Measurements from ENCODE around the gene EPG5.

EPG5 gene

DNA sequence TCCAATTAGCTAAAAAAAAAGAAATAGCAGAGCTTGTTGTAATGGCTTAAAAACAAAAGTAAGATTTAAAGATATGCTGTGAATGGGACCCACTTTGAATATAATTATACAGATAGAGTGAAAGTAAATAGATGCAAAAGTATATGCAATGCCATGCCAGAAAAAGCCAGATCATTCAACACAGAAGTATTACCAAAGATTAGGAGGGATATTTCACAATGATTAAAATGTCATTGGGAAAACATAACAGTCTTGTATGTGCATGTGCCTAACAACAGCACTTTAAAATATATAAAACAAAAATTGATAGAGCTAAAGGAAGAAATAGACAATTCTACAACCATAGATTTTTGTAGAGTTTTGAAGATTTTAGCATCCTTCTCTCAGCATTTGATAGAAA, 161.6 kb downstream of the EPG5 start:
- DNase-seq: no peak
- H3K4me1 ChIP-seq (ENCODE audit: control extremely low read depth in 1 of 4, control insufficient read depth in 4 of 4, insufficient read depth in 4 of 4, low read length in 3 of 4): peaks cover 6 to 32% (median 22%) of the 10 kb centered on the region in 4 experiments
- peaks cover 0 to 14% (median 0%) of the 10 kb centered on the region in 5 experiments for H3K9me3 ChIP-seq (ENCODE audit: control extremely low read depth in 1 of 5, control insufficient read depth in 4 of 5, insufficient read depth in 2 of 5, low read depth in 1 of 5, low read length in 4 of 5)
- H3K27ac ChIP-seq (ENCODE audit: insufficient read depth in 1 of 2, low read depth in 1 of 2, low read length in 2 of 2, poor library complexity in 1 of 2, severe bottlenecking in 2 of 2): peak overlapping the region in 1 of 2 experiments; percentile 52
- POLR2A ChIA-PET: interaction anchor here (0.7 to 1.1 kb wide), 2 partner anchors 24 to 31 kb away, joined by 4 to 6 read pairs; no protein-coding TSS in a partner anchor
- CTCF ChIA-PET: interaction anchor here (0.7 to 3.1 kb wide), 12 partner anchors 14 to 86 kb away, joined by 3 to 14 read pairs (median 4); no protein-coding TSS in a partner anchor
- H3K27me3 ChIP-seq (replicated peaks in 2 of 5; ENCODE audit: control insufficient read depth in 4 of 5, insufficient read depth in 5 of 5, low read length in 4 of 5): no peaks in the 10 kb centered on the region
- H3K36me3 ChIP-seq (ENCODE audit: control insufficient read depth in 4 of 4, insufficient read depth in 4 of 4, low read length in 3 of 4): no peaks in the 10 kb centered on the region
- no peak overlapping the region for H3K4me3 ChIP-seq (ENCODE audit: control insufficient read depth in 1 of 7, extremely low read depth in 1 of 7, insufficient read depth in 4 of 7, low read depth in 2 of 7, low read length in 6 of 7)

DNA sequence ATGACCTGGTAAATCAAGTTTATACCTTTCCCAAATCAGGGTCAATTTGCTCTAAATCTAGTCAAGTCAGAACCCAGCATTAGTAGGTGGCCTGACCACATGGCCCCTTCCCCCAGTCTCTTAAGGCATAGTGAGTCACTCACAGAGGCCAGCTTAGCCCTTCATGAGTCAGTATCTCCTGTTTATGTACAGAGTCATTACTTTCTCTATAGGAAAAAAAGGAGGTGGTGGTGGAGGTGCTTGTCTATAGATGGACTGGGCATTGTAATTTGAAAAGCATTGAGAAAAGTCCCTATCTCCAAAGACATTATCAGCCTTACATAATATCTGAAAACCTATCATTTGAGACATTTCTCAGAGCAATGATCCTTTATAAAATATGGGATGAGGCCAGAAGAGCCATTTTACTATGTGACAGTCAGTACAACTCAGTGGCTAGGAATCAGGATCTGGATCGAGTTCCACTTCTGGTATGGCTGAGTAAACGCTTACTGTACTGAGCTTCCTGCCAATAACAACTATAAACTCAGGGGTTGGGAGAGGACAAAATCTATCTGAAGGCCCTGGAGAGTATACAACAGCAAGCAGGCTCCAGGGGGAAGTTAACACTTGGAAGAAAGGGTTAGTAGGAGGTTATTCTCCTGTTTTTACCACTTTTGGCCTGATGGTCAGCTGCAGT, 164.2 kb downstream of the EPG5 start:
- no peak overlapping the region for H3K4me3 ChIP-seq (ENCODE audit: control insufficient read depth in 1 of 7, extremely low read depth in 1 of 7, insufficient read depth in 4 of 7, low read depth in 2 of 7, low read length in 6 of 7)
- ChIA-PET POLR2A (no interaction called here), CTCF (interaction anchor here (0.6 to 1.3 kb wide), 2 partner anchors 47 to 55 kb away, joined by 3 to 4 read pairs; no protein-coding TSS in a partner anchor)
- H3K4me1 ChIP-seq (ENCODE audit: control extremely low read depth in 1 of 4, control insufficient read depth in 4 of 4, insufficient read depth in 4 of 4, low read length in 3 of 4): peaks cover 6 to 32% (median 22%) of the 10 kb centered on the region in 4 experiments
- peak in 2 of 3 donors; percentile 68 to 83 for DNase-seq
- peaks cover 0 to 14% (median 0%) of the 10 kb centered on the region in 5 experiments for H3K9me3 ChIP-seq (ENCODE audit: control extremely low read depth in 1 of 5, control insufficient read depth in 4 of 5, insufficient read depth in 2 of 5, low read depth in 1 of 5, low read length in 4 of 5)
- no peaks in the 10 kb centered on the region for H3K36me3 ChIP-seq (ENCODE audit: control insufficient read depth in 4 of 4, insufficient read depth in 4 of 4, low read length in 3 of 4)
- no peaks in the 10 kb centered on the region for H3K27me3 ChIP-seq (replicated peaks in 2 of 5; ENCODE audit: control insufficient read depth in 4 of 5, insufficient read depth in 5 of 5, low read length in 4 of 5)
- no peak overlapping the region for H3K27ac ChIP-seq (ENCODE audit: insufficient read depth in 1 of 2, low read depth in 1 of 2, low read length in 2 of 2, poor library complexity in 1 of 2, severe bottlenecking in 2 of 2)
- WGBS (ENCODE audit: insufficient coverage): 80% methylated on average over 1 of the region's 2 CpGs

- Histone ChIP-seq H3K36me3 (ENCODE audit: control insufficient read depth in 4 of 4, insufficient read depth in 4 of 4, low read length in 3 of 4) (no peaks in the 10 kb centered on the region), H3K9me3 (ENCODE audit: control extremely low read depth in 1 of 5, control insufficient read depth in 4 of 5, insufficient read depth in 2 of 5, low read depth in 1 of 5, low read length in 4 of 5) (peaks cover 0 to 14% (median 0%) of the 10 kb centered on the region in 5 experiments), H3K4me3 (ENCODE audit: control insufficient read depth in 1 of 7, extremely low read depth in 1 of 7, insufficient read depth in 4 of 7, low read depth in 2 of 7, low read length in 6 of 7) (no peak overlapping the region), H3K27me3 (replicated peaks in 2 of 5; ENCODE audit: control insufficient read depth in 4 of 5, insufficient read depth in 5 of 5, low read length in 4 of 5) (no peaks in the 10 kb centered on the region), H3K27ac (ENCODE audit: insufficient read depth in 1 of 2, low read depth in 1 of 2, low read length in 2 of 2, poor library complexity in 1 of 2, severe bottlenecking in 2 of 2) (no peak overlapping the region), H3K4me1 (ENCODE audit: control extremely low read depth in 1 of 4, control insufficient read depth in 4 of 4, insufficient read depth in 4 of 4, low read length in 3 of 4) (peaks cover 6 to 20% (median 14%) of the 10 kb centered on the region in 4 experiments)
- ChIA-PET CTCF (interaction anchor here (0.6 to 1.7 kb wide), 9 partner anchors 11 to 136 kb away, joined by 3 to 6 read pairs (median 4); no protein-coding TSS in a partner anchor), POLR2A (no interaction called here)
- WGBS (ENCODE audit: insufficient coverage): no CpG with 5 or more reads among the region's 1 CpG
- peak in 2 of 3 donors; percentile 28 to 46 for DNase-seq
Observed at GRCh38 chr18:45801416-45802004, 165.6 kb downstream of the EPG5 start.
